GM23338 (cell line): ENCODE results near the gene BTN3A1. TPM values are rescaled to one million over a fixed set of nuclear protein-coding genes. Genes with fewer than 3 reads are reported as not detected.

Experiments
- ATAC-seq: fragments of 200-7000 bp; cut with Tn5 transposase; 3 replicates; pipeline ENCODE4 v1.9.1; 2020
- DNase-seq: peaks from one replicate; pipeline ENCODE4 v3.0.0-alpha.2; 2015; ENCODE audit warnings: low spot score
- H2AFZ ChIP-seq: fragments of 200-600 bp; sonication (generic); 2 replicates; pipeline ENCODE4 v1.8.0; 2016; ENCODE audit warnings: antibody characterized with exemption, mild to moderate bottlenecking, moderate library complexity
- H3F3A ChIP-seq: fragments of 200-600 bp; sonication (generic); replicated peaks from 2 replicates; pipeline ENCODE4 v1.8.0; 2017; ENCODE audit warnings: antibody characterized with exemption, mixed run types, low read depth
- H3K27ac ChIP-seq: fragments of 200-600 bp; sonication (generic); 2 replicates; pipeline ENCODE4 v1.6.1; 2016; ENCODE audit warnings: low read depth
- H3K27me3 ChIP-seq: fragments of 200-600 bp; sonication (generic); 2 replicates; pipeline ENCODE4 v1.8.0; 2016; ENCODE audit warnings: mild to moderate bottlenecking, mixed run types, moderate library complexity; ENCODE audit not compliant: insufficient read depth
- H3K36me3 ChIP-seq: fragments of 200-600 bp; sonication (generic); 2 replicates; pipeline ENCODE4 v1.8.0; 2016; ENCODE audit warnings: mild to moderate bottlenecking; ENCODE audit not compliant: insufficient read depth
- H3K4me1 ChIP-seq: fragments of 200-600 bp; sonication (generic); 2 replicates; pipeline ENCODE4 v1.8.0; 2016; ENCODE audit warnings: mild to moderate bottlenecking, moderate library complexity; ENCODE audit not compliant: insufficient read depth
- H3K4me2 ChIP-seq: fragments of 200-600 bp; sonication (generic); 2 replicates; pipeline ENCODE4 v1.7.1; 2017; ENCODE audit warnings: mixed run types
- H3K4me3 ChIP-seq: fragments of 200-600 bp; sonication (generic); 2 replicates; pipeline ENCODE4 v1.6.1; 2016; ENCODE audit warnings: mixed run types
- H3K79me2 ChIP-seq: fragments of 200-600 bp; sonication (generic); replicated peaks from 2 replicates; pipeline ENCODE4 v1.8.0; 2017; ENCODE audit warnings: mild to moderate bottlenecking; ENCODE audit not compliant: insufficient read depth
- H3K9me2 ChIP-seq: fragments of 200-600 bp; sonication (generic); 2 replicates; pipeline ENCODE4 v1.8.0; 2017; ENCODE audit not compliant: insufficient read depth
- H4K20me1 ChIP-seq: fragments of 200-600 bp; sonication (generic); replicated peaks from 2 replicates; pipeline ENCODE4 v1.8.0; 2017; ENCODE audit warnings: mild to moderate bottlenecking; ENCODE audit not compliant: insufficient read depth
- H3K27ac Mint-ChIP-seq: 2 replicates; pipeline ENCODE4 v1.8.0; 2020; ENCODE audit warnings: inconsistent platforms, mild to moderate bottlenecking, moderate library complexity, mixed read lengths
- H3K27me3 Mint-ChIP-seq: 3 replicates; pipeline ENCODE4 v1.8.0; 2022; ENCODE audit warnings: low read depth, mild to moderate bottlenecking, moderate library complexity, mixed read lengths, inconsistent platforms; ENCODE audit not compliant: insufficient read depth, poor library complexity
- H3K36me3 Mint-ChIP-seq: 3 replicates; pipeline ENCODE4 v1.8.0; 2021; ENCODE audit warnings: low read depth, mild to moderate bottlenecking, inconsistent platforms, moderate library complexity, mixed read lengths
- H3K4me1 Mint-ChIP-seq: 3 replicates; pipeline ENCODE4 v1.8.0; 2020; ENCODE audit warnings: mild to moderate bottlenecking, inconsistent platforms, mixed read lengths
- H3K4me3 Mint-ChIP-seq: 3 replicates; pipeline ENCODE4 v1.8.0; 2021; ENCODE audit warnings: moderate library complexity, mild to moderate bottlenecking, inconsistent platforms, mixed read lengths
- H3K9me3 Mint-ChIP-seq: 3 replicates; pipeline ENCODE4 v1.8.0; 2020; ENCODE audit warnings: moderate library complexity, mild to moderate bottlenecking, inconsistent platforms, mixed read lengths
- CREB1 ChIP-seq: fragments of 250-450 bp; sonication (Bioruptor Pico); IDR thresholded peaks from 2 replicates; pipeline ENCODE4 v1.5.0; 2020; ENCODE audit warnings: low read depth, mild to moderate bottlenecking, moderate library complexity
- EZH2 ChIP-seq: fragments of 200-600 bp; sonication (generic); IDR thresholded peaks from one replicate; pipeline ENCODE4 v1.8.0; 2017; ENCODE audit warnings: antibody characterized with exemption, mild to moderate bottlenecking, low read depth; ENCODE audit not compliant: unreplicated experiment
- EZH2phosphoT487 ChIP-seq: fragments of 200-600 bp; sonication (generic); IDR thresholded peaks from one replicate; pipeline ENCODE4 v1.8.1; 2018; ENCODE audit warnings: antibody characterized with exemption; ENCODE audit not compliant: unreplicated experiment
- JUNB ChIP-seq: IDR thresholded peaks from one replicate; pipeline ENCODE4 v1.6.1; 2016; ENCODE audit warnings: antibody characterized with exemption; ENCODE audit not compliant: unreplicated experiment
- NANOG ChIP-seq: IDR thresholded peaks from 2 replicates; pipeline ENCODE4 v1.6.1; 2016; ENCODE audit warnings: antibody characterized with exemption, borderline replicate concordance
- POLR2AphosphoS5 ChIP-seq: IDR thresholded peaks from 2 replicates; pipeline ENCODE4 v1.6.1; 2016; ENCODE audit warnings: antibody characterized with exemption, low read depth
- STAT1 ChIP-seq: IDR thresholded peaks from one replicate; pipeline ENCODE4 v1.6.1; 2016; ENCODE audit warnings: antibody characterized with exemption; ENCODE audit not compliant: unreplicated experiment
- ZNF114 ChIP-seq: fragments of 250-450 bp; sonication (Bioruptor Pico); IDR thresholded peaks from 2 replicates; pipeline ENCODE4 v1.5.0; 2020; ENCODE audit warnings: mild to moderate bottlenecking, moderate library complexity
- ZNF331 ChIP-seq: fragments of 250-450 bp; sonication (Bioruptor Pico); IDR thresholded peaks from 2 replicates; pipeline ENCODE4 v1.5.0; 2020; ENCODE audit warnings: low read depth, mild to moderate bottlenecking, moderate library complexity
- polyA plus RNA-seq: library from polyadenylated mRNA; unstranded; fragments of >200 nt; fragmentation: Nextera tagmentation; extraction: Ambion mirVana; gene quantifications from 2 replicates; pipeline ENCODE4 v1.2.1, GENCODE V29; 2016
- total RNA-seq: library from RNA; depleted of rRNA; stranded (reverse); fragments of >200 nt; shearing (Covaris generic); gene quantifications from 2 replicates; pipeline ENCODE4 v1.2.3, GENCODE V29; 2014
- TF ChIP-seq, protein P1 (sequence below), 2 experiments: fragments of 200-600 bp in 1 of 2; sonication (generic) in 1 of 2; conservative IDR thresholded peaks; 2 replicates each; pipeline versions ENCODE4 v1.5.1 to v1.6.1; 2016 to 2017; ENCODE audit warnings: antibody characterized with exemption in 2 of 2, low read depth in 2 of 2, mild to moderate bottlenecking in 2 of 2, moderate library complexity in 1 of 2
- TF ChIP-seq, protein P2 (sequence below): fragments of 250-450 bp; sonication (Bioruptor Pico); IDR thresholded peaks from 2 replicates; pipeline ENCODE4 v1.5.0; 2020; ENCODE audit warnings: mild to moderate bottlenecking, moderate library complexity

BTN3A1 gene
- total and polyA plus RNA-seq, 2 experiments from 2014 or later: 2.4 to 4.0 TPM

DNA sequence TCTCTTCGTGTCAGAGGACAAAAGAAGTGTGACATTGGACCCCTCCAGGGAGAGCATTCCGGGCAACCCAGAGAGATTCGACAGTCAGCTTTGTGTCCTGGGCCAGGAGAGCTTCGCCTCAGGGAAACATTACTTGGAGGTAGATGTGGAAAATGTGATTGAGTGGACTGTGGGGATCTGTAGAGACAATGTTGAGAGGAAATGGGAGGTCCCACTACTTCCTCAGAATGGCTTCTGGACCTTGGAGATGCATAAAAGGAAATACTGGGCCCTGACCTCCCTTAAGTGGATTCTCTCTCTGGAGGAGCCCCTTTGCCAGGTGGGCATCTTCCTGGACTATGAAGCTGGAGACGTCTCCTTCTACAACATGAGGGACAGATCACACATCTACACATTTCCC lies 28.7 kb downstream of the BTN3A1 start:
- Histone ChIP-seq H2AFZ (no peak overlapping the region), H3K27me3 (no peaks in the 10 kb centered on the region), H4K20me1 (no peaks in the 10 kb centered on the region), H3K4me3 (no peak overlapping the region), H3K79me2 (no peaks in the 10 kb centered on the region), H3K9me2 (no peaks in the 10 kb centered on the region), H3F3A (no peaks in the 10 kb centered on the region), H3K36me3 (no peaks in the 10 kb centered on the region; the same call in 1 of the 2 replicates), H3K4me1 (no peaks in the 10 kb centered on the region), H3K4me2 (no peak overlapping the region), H3K27ac (no peak overlapping the region)
- Mint-ChIP-seq H3K27me3 (peaks cover 5% of the 10 kb centered on the region), H3K4me3 (no peak overlapping the region), H3K9me3 (peaks cover 19% of the 10 kb centered on the region), H3K4me1 (no peaks in the 10 kb centered on the region), H3K36me3 (peaks cover 62% of the 10 kb centered on the region), H3K27ac (no peak overlapping the region)
- TF ChIP-seq, protein P1, sequence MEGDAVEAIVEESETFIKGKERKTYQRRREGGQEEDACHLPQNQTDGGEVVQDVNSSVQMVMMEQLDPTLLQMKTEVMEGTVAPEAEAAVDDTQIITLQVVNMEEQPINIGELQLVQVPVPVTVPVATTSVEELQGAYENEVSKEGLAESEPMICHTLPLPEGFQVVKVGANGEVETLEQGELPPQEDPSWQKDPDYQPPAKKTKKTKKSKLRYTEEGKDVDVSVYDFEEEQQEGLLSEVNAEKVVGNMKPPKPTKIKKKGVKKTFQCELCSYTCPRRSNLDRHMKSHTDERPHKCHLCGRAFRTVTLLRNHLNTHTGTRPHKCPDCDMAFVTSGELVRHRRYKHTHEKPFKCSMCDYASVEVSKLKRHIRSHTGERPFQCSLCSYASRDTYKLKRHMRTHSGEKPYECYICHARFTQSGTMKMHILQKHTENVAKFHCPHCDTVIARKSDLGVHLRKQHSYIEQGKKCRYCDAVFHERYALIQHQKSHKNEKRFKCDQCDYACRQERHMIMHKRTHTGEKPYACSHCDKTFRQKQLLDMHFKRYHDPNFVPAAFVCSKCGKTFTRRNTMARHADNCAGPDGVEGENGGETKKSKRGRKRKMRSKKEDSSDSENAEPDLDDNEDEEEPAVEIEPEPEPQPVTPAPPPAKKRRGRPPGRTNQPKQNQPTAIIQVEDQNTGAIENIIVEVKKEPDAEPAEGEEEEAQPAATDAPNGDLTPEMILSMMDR (conservative IDR thresholded peaks at IDR 0.05; ENCODE audit: low read depth in 2 of 2): no peak
- TF ChIP-seq NANOG: no peak
- no peak for TF ChIP-seq ZNF114 (CRISPR knock-in tag)
- TF ChIP-seq EZH2phosphoT487: no peak
- no peak for TF ChIP-seq STAT1
- no peak for TF ChIP-seq POLR2AphosphoS5
- TF ChIP-seq CREB1 (CRISPR knock-in tag): no peak
- no peak for TF ChIP-seq EZH2
- DNase-seq (no peak), ATAC-seq (no peak)

DNA sequence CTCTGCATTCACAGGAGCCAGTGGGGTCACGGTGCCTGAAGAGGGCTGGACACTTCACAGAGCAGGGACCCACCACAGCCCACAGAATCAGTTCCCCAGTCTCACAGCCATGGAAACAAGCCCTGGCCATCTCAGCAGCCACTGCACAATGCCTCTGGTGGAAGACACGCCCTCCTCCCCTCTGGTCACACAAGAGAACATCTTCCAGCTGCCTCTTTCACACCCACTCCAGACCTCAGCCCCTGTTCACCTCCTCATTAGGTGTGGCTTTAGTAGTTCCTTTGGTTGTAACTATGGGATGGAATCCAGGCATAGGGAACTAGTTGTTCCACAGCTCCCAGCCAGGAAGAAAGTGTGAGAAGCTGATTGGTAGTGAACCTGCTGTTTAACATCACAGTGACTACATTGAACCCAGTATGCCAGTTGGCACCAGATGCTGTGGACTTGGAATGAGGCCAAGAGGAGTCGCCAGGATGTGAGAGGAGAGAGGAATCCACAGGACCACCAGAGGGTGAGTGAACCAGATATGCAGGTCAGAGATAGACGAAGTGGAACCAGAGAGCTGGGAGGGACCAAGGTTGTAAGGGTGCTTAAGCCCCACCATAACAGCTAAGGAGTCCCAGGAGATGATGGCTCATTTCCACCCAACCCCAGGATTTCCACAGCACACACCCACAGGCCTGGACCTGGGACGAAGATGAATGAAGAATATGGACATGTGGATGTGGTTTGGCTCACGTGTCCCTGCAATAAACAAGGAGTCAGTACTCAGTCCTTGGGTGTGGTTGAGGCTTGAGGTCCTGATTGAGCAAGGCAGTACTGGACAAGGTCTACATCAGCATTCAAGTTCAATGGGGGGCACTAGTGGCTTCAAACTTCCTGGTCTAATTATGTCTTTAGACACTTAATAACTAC lies 29.4 kb downstream of the BTN3A1 start:
- Mint-ChIP-seq H3K27me3 (peaks cover 5% of the 10 kb centered on the region), H3K4me1 (no peaks in the 10 kb centered on the region), H3K36me3 (peaks cover 56% of the 10 kb centered on the region), H3K27ac (no peak overlapping the region), H3K9me3 (peaks cover 19% of the 10 kb centered on the region), H3K4me3 (no peak overlapping the region)
- H4K20me1 ChIP-seq: no peaks in the 10 kb centered on the region
- DNase-seq: no peak
- no peaks in the 10 kb centered on the region; the same call in 1 of the 2 replicates for H3K36me3 ChIP-seq
- H3K27ac ChIP-seq: no peak overlapping the region
- no peak overlapping the region for H3K4me3 ChIP-seq
- no peaks in the 10 kb centered on the region for H3K27me3 ChIP-seq
- no peaks in the 10 kb centered on the region for H3K9me2 ChIP-seq
- H3F3A ChIP-seq: no peaks in the 10 kb centered on the region
- no peak overlapping the region for H3K4me2 ChIP-seq
- no peak for ATAC-seq
- no peaks in the 10 kb centered on the region for H3K4me1 ChIP-seq
- H2AFZ ChIP-seq: no peak overlapping the region
- H3K79me2 ChIP-seq: no peaks in the 10 kb centered on the region
- TF ChIP-seq EZH2 (no peak), ZNF331 (no peak), ZNF114 (CRISPR knock-in tag) (no peak), JUNB (no peak), STAT1 (no peak)
- TF ChIP-seq, protein P2, sequence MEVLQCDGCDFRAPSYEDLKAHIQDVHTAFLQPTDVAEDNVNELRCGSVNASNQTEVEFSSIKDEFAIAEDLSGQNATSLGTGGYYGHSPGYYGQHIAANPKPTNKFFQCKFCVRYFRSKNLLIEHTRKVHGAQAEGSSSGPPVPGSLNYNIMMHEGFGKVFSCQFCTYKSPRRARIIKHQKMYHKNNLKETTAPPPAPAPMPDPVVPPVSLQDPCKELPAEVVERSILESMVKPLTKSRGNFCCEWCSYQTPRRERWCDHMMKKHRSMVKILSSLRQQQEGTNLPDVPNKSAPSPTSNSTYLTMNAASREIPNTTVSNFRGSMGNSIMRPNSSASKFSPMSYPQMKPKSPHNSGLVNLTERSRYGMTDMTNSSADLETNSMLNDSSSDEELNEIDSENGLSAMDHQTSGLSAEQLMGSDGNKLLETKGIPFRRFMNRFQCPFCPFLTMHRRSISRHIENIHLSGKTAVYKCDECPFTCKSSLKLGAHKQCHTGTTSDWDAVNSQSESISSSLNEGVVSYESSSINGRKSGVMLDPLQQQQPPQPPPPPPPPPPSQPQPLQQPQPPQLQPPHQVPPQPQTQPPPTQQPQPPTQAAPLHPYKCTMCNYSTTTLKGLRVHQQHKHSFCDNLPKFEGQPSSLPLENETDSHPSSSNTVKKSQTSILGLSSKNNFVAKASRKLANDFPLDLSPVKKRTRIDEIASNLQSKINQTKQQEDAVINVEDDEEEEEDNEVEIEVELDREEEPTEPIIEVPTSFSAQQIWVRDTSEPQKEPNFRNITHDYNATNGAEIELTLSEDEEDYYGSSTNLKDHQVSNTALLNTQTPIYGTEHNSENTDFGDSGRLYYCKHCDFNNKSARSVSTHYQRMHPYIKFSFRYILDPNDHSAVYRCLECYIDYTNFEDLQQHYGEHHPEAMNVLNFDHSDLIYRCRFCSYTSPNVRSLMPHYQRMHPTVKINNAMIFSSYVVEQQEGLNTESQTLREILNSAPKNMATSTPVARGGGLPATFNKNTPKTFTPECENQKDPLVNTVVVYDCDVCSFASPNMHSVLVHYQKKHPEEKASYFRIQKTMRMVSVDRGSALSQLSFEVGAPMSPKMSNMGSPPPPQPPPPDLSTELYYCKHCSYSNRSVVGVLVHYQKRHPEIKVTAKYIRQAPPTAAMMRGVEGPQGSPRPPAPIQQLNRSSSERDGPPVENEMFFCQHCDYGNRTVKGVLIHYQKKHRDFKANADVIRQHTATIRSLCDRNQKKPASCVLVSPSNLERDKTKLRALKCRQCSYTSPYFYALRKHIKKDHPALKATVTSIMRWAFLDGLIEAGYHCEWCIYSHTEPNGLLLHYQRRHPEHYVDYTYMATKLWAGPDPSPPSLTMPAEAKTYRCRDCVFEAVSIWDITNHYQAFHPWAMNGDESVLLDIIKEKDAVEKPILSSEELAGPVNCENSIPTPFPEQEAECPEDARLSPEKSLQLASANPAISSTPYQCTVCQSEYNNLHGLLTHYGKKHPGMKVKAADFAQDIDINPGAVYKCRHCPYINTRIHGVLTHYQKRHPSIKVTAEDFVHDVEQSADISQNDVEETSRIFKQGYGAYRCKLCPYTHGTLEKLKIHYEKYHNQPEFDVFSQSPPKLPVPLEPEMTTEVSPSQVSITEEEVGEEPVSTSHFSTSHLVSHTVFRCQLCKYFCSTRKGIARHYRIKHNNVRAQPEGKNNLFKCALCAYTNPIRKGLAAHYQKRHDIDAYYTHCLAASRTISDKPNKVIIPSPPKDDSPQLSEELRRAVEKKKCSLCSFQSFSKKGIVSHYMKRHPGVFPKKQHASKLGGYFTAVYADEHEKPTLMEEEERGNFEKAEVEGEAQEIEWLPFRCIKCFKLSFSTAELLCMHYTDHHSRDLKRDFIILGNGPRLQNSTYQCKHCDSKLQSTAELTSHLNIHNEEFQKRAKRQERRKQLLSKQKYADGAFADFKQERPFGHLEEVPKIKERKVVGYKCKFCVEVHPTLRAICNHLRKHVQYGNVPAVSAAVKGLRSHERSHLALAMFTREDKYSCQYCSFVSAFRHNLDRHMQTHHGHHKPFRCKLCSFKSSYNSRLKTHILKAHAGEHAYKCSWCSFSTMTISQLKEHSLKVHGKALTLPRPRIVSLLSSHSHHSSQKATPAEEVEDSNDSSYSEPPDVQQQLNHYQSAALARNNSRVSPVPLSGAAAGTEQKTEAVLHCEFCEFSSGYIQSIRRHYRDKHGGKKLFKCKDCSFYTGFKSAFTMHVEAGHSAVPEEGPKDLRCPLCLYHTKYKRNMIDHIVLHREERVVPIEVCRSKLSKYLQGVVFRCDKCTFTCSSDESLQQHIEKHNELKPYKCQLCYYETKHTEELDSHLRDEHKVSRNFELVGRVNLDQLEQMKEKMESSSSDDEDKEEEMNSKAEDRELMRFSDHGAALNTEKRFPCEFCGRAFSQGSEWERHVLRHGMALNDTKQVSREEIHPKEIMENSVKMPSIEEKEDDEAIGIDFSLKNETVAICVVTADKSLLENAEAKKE: no peak
